Fibroblast of skin of right quadriceps (primary cell): ENCODE data around the gene PCP4.

Experiments
- DNase-seq: peaks from one replicate; pipeline ENCODE4 v3.0.0-alpha.2; 2013

The PCP4 gene

GRCh38 chr21:39976800-39977199 lies 109.6 kb downstream of the PCP4 start:
- DNase-seq: no peak
